Measurements from ENCODE around the gene ANGPT4. TPM values are rescaled to one million over a fixed set of nuclear protein-coding genes. Genes with fewer than 3 reads are reported as not detected.

ANGPT4 gene
- total and polyA plus RNA-seq, 2 of the 13 experiments (the other 11 are each of a cell fraction or from before 2014, with no cell fraction given): not detected

GRCh38 chr20:833450-834150 is 82.5 kb downstream of the ANGPT4 start, which contains the start of gene FAM110A (continued):
- peak; percentile 16; the same call in 1 of the 2 replicates for TF ChIP-seq ZNF430 (CRISPR knock-in tag; IDR thresholded peaks at IDR 0.05)
- TF ChIP-seq AKAP8 (CRISPR knock-in tag; IDR thresholded peaks at IDR 0.05): peak; percentile 51; the same call in 1 of the 2 replicates
- no peak for TF ChIP-seq ATF5 (CRISPR knock-in tag; IDR thresholded peaks at IDR 0.05; ENCODE audit: low read depth)
- peak; percentile 58 for TF ChIP-seq HNRNPK (IDR thresholded peaks at IDR 0.05; ENCODE audit: low read depth, low read length, poor library complexity, severe bottlenecking)
- TF ChIP-seq ZBTB21 (CRISPR knock-in tag; IDR thresholded peaks at IDR 0.05): no peak
- no peak for TF ChIP-seq RAD51 (IDR thresholded peaks at IDR 0.05; ENCODE audit: borderline replicate concordance)
- 0 out of 2 replicates have a peak, but pooled peaks have one; percentile 31 for TF ChIP-seq SP140L (CRISPR knock-in tag; IDR thresholded peaks at IDR 0.05; ENCODE audit: borderline replicate concordance)
- 0 out of 2 replicates have a peak, but pooled peaks have one; percentile 31 for TF ChIP-seq ZNF513 (CRISPR knock-in tag; conservative IDR thresholded peaks at IDR 0.05)
- no peak for TF ChIP-seq ZBTB7A (CRISPR knock-in tag; IDR thresholded peaks at IDR 0.05)
- TF ChIP-seq MEIS1 (CRISPR knock-in tag; IDR thresholded peaks at IDR 0.05; ENCODE audit: borderline replicate concordance): peak; percentile 91
- peak; percentile 78; the same call in 1 of the 2 replicates for TF ChIP-seq MTA1 (CRISPR knock-in tag; IDR thresholded peaks at IDR 0.05; ENCODE audit: borderline replicate concordance)
- TF ChIP-seq PHF20 (CRISPR knock-in tag; IDR thresholded peaks at IDR 0.05): no peak; the same call in 1 of the 2 replicates
- TF ChIP-seq ZNF280D (CRISPR knock-in tag; IDR thresholded peaks at IDR 0.05): no peak
- TF ChIP-seq ZNF17 (CRISPR knock-in tag; IDR thresholded peaks at IDR 0.05): no peak
- no peak for TF ChIP-seq ZNF12 (CRISPR knock-in tag; IDR thresholded peaks at IDR 0.05)
- no peak for TF ChIP-seq PRPF4 (IDR thresholded peaks at IDR 0.05; ENCODE audit: low read depth, low read length, poor library complexity, severe bottlenecking)
- no peak for TF ChIP-seq AGO2 (optimal IDR thresholded peaks at IDR 0.05; ENCODE audit: low read depth, low read length)
- 0 out of 2 replicates have a peak, but pooled peaks have one; percentile 42 for TF ChIP-seq ZNF234 (CRISPR knock-in tag; conservative IDR thresholded peaks at IDR 0.05)
- TF ChIP-seq SALL1 (CRISPR knock-in tag; IDR thresholded peaks at IDR 0.05): peak; percentile 59
- no peak for TF ChIP-seq NFIB (CRISPR knock-in tag; IDR thresholded peaks at IDR 0.05; ENCODE audit: borderline replicate concordance)
- TF ChIP-seq MLXIP (CRISPR knock-in tag; IDR thresholded peaks at IDR 0.05; ENCODE audit: borderline replicate concordance): no peak
